Endothelial cell of umbilical vein (primary cell): ENCODE data around the gene MAP4K5. TPM values are rescaled to one million over a fixed set of nuclear protein-coding genes. Genes with fewer than 3 reads are reported as not detected.
A peak's percentile ranks its signal among the peaks of the same experiment; 100 is the strongest.

Experiments used
- BruUV-seq: library from RNA; stranded (reverse); fragments of 400-500 nt; replicated peaks from 2 replicates; lab custom pipeline; 2021; lab: Mats Ljungman, UMichigan
- CTCF ChIA-PET: fragments of 300-600, 350-600 bp; sonication (Branson Sonifier 250); formaldehyde crosslinking; loops from one replicate; lab custom pipeline; 2021; ENCODE audit warnings: antibody characterized with exemption, inconsistent platforms; lab: Charles Lee
- POLR2A ChIA-PET: fragments of 300-600, 350-600 bp; sonication (Branson Sonifier 250); formaldehyde crosslinking; loops from one replicate; lab custom pipeline; 2021; ENCODE audit warnings: antibody characterized with exemption, inconsistent platforms; lab: Charles Lee
- DNase-seq: peaks from one replicate; pipeline ENCODE4 v3.0.0-alpha.2; 2011; ENCODE audit warnings: low read depth, low spot score
- FAIRE-seq: peaks from 2 replicates; lab custom pipeline; 2011; peaks lifted over from hg19 to GRCh38; lab: Jason Lieb, UNC
- H2AFZ ChIP-seq: 2 replicates; pipeline ENCODE4 v1.6.0; 2012; ENCODE audit warnings: low read depth, low read length, control low read depth, inconsistent platforms
- H3K27ac ChIP-seq: 2 replicates; pipeline ENCODE4 v1.5.1; 2011; ENCODE audit warnings: low read depth, mild to moderate bottlenecking, control low read depth, low read length, moderate library complexity; ENCODE audit not compliant: insufficient read depth
- H3K27me3 ChIP-seq, 2 experiments: 2 replicates each; pipeline versions ENCODE4 v1.6.0 to v1.6.1; 2011; ENCODE audit warnings: low read length in 2 of 2, mixed read lengths in 1 of 2; ENCODE audit not compliant: control insufficient read depth in 2 of 2, insufficient read depth in 2 of 2
- H3K36me3 ChIP-seq, 2 experiments: 2 replicates in 1 of 2; 3 replicates in 1 of 2; pipeline ENCODE4 v1.5.1; 2011; ENCODE audit warnings: low read length in 2 of 2, mild to moderate bottlenecking in 1 of 2, moderate library complexity in 1 of 2; ENCODE audit not compliant: control insufficient read depth in 2 of 2, insufficient read depth in 2 of 2; ENCODE audit errors: extremely low read depth in 1 of 2
- H3K4me1 ChIP-seq: 3 replicates; pipeline ENCODE4 v1.5.1; 2011; ENCODE audit warnings: mild to moderate bottlenecking, low read length; ENCODE audit not compliant: control insufficient read depth, insufficient read depth; ENCODE audit errors: extremely low read depth
- H3K4me2 ChIP-seq: 2 replicates; pipeline ENCODE4 v1.6.1; 2011; ENCODE audit warnings: low read length, control low read depth, mixed read lengths; ENCODE audit not compliant: insufficient read depth
- H3K4me3 ChIP-seq, 3 experiments: fragments of 200-600 bp in 1 of 3; sonication (generic), shearing (Covaris generic) in 1 of 3; replicated peaks in 1 of 3; 2 replicates each; pipeline ENCODE4 v1.5.1; 2011 to 2016; ENCODE audit warnings: control low read depth in 3 of 3, low read length in 3 of 3, mild to moderate bottlenecking in 2 of 3, inconsistent platforms in 1 of 3, low read depth in 1 of 3, moderate library complexity in 1 of 3; ENCODE audit not compliant: insufficient read depth in 1 of 3
- H3K79me2 ChIP-seq: 2 replicates; pipeline ENCODE4 v1.6.0; 2012; ENCODE audit warnings: low read length, inconsistent platforms; ENCODE audit not compliant: control insufficient read depth, insufficient read depth
- H3K9ac ChIP-seq: replicated peaks from 2 replicates; pipeline ENCODE3; 2011; ENCODE audit warnings: low read length, control low read depth; ENCODE audit not compliant: insufficient read depth; ENCODE audit errors: extremely low read depth
- H3K9me1 ChIP-seq: replicated peaks from 3 replicates; pipeline ENCODE4 v1.6.0; 2011; ENCODE audit warnings: mild to moderate bottlenecking, low read length; ENCODE audit not compliant: control insufficient read depth, insufficient read depth; ENCODE audit errors: extremely low read depth
- H3K9me3 ChIP-seq: replicated peaks from 2 replicates; pipeline ENCODE4 v1.5.1; 2012; ENCODE audit warnings: low read length, inconsistent platforms; ENCODE audit not compliant: control insufficient read depth, insufficient read depth
- H4K20me1 ChIP-seq: replicated peaks from 2 replicates; pipeline ENCODE3; 2011; ENCODE audit warnings: mild to moderate bottlenecking, low read length; ENCODE audit not compliant: control insufficient read depth, insufficient read depth; ENCODE audit errors: extremely low read depth
- EZH2 ChIP-seq: IDR thresholded peaks from 2 replicates; pipeline ENCODE4 v1.6.1; 2012; ENCODE audit warnings: borderline replicate concordance, low read depth, mild to moderate bottlenecking, moderate library complexity, low read length, inconsistent platforms; ENCODE audit not compliant: severe bottlenecking
- FOS ChIP-seq: IDR thresholded peaks from 2 replicates; pipeline ENCODE4 v1.6.1; 2011; ENCODE audit warnings: mild to moderate bottlenecking, low read length, moderate library complexity, borderline replicate concordance; ENCODE audit not compliant: insufficient read depth
- GATA2 ChIP-seq: IDR thresholded peaks from 2 replicates; pipeline ENCODE4 v1.7.0; 2011; ENCODE audit warnings: low read depth, mild to moderate bottlenecking, moderate library complexity, mixed read lengths, low read length; ENCODE audit not compliant: insufficient read length, insufficient read depth
- JUN ChIP-seq: IDR thresholded peaks from 2 replicates; pipeline ENCODE4 v1.6.1; 2011; ENCODE audit warnings: borderline replicate concordance, low read depth; ENCODE audit not compliant: insufficient read length, insufficient read depth
- POLR2AphosphoS5 ChIP-seq: IDR thresholded peaks from 2 replicates; pipeline ENCODE4 v1.6.1; 2012; ENCODE audit warnings: low read depth, mild to moderate bottlenecking, control low read depth, low read length, moderate library complexity; ENCODE audit not compliant: insufficient read depth
- dilution Hi-C: fragments of 300-500 bp; cut with MboI; formaldehyde crosslinking; loops from one replicate; pipeline ENCODE4 v1.15.0; 2019; ENCODE audit warnings: low sequenced_read_pairs; ENCODE audit not compliant: extremely low pct_ligation_motif_present
- intact Hi-C: fragments of 100-400 bp; cut with micrococcal nuclease; formaldehyde crosslinking; loops from one replicate; pipeline ENCODE4 v1.10.0; 2022
- polyA plus RNA-seq, 4 experiments: library from polyadenylated mRNA; depleted of rRNA in 3 of 4; stranded (reverse) in 3 of 4; unstranded in 1 of 4; fragments of >200 nt; gene quantifications; 2 replicates each; pipeline versions ENCODE4 v1.2.1 to v1.2.3, GENCODE V29; 2011 to 2012; ENCODE audit warnings: missing spikeins in 1 of 4
- total RNA-seq: library from RNA; stranded (reverse); gene quantifications from 2 replicates; pipeline ENCODE4 v1.2.3, GENCODE V29; 2021
- TF ChIP-seq, protein P1 (sequence below), 2 donors: IDR thresholded peaks; 1 replicate in 1 of 2; 2 replicates in 1 of 2; pipeline ENCODE4 v1.5.1; 2011; ENCODE audit warnings: low read length in 2 of 2, mild to moderate bottlenecking in 2 of 2, moderate library complexity in 2 of 2, control low read depth in 1 of 2, inconsistent platforms in 1 of 2, low read depth in 1 of 2; ENCODE audit not compliant: insufficient read depth in 1 of 2; ENCODE audit errors: extremely low read depth in 1 of 2
- TF ChIP-seq, protein P2 (sequence below): IDR thresholded peaks from 2 replicates; pipeline ENCODE4 v1.6.1; 2011; ENCODE audit not compliant: insufficient read depth, insufficient read length

Gene MAP4K5
- total and polyA plus RNA-seq, 2 donors (not counting 3 experiments of a cell fraction or from before 2014, with no cell fraction given), result 17.4 to 73.7 TPM

DNA sequence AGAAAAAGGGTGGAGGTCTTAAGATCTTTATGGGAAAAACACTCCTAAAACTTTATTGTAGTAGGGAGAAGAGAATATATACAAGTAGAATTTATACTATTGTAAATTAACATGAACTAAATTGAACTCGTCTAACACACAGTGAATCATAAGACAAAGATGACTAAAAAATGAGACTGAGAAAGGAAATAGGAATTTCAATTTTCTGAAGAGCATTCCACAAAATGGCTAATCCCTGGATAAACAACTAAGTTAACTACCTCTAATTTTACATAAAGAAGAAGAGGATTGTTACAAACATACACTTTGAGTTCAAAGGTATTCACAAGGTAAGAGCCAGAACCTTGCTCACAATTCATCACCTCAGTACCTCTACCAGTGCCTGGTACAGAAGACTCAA lies 2.0 kb downstream of the MAP4K5 start:
- dilution Hi-C loops (no loop called here), intact Hi-C loops (loop anchor here (2.0 to 5.0 kb wide), 3 partner anchors 88 to 763 kb away; partner anchors contain the start of gene KLHDC2)
- peak overlapping the region; percentile 90 to 98 (median 97) for H3K4me3 ChIP-seq
- H3K4me1 ChIP-seq, result peaks cover 38% of the 10 kb centered on the region
- no peaks in the 10 kb centered on the region for H3K9me3 ChIP-seq
- DNase-seq (peak; percentile 48), FAIRE-seq (no peak)
- ChIA-PET POLR2A (no interaction called here), CTCF (interaction anchor here (0.6 to 1.0 kb wide), 2 partner anchors 209 to 212 kb away, joined by 3 to 4 read pairs; no protein-coding TSS in a partner anchor)
- no peaks in the 10 kb centered on the region for H3K27me3 ChIP-seq
- TF ChIP-seq FOS (no peak), POLR2AphosphoS5 (no peak), EZH2 (no peak), GATA2 (no peak), JUN (no peak)
- TF ChIP-seq, protein P1, sequence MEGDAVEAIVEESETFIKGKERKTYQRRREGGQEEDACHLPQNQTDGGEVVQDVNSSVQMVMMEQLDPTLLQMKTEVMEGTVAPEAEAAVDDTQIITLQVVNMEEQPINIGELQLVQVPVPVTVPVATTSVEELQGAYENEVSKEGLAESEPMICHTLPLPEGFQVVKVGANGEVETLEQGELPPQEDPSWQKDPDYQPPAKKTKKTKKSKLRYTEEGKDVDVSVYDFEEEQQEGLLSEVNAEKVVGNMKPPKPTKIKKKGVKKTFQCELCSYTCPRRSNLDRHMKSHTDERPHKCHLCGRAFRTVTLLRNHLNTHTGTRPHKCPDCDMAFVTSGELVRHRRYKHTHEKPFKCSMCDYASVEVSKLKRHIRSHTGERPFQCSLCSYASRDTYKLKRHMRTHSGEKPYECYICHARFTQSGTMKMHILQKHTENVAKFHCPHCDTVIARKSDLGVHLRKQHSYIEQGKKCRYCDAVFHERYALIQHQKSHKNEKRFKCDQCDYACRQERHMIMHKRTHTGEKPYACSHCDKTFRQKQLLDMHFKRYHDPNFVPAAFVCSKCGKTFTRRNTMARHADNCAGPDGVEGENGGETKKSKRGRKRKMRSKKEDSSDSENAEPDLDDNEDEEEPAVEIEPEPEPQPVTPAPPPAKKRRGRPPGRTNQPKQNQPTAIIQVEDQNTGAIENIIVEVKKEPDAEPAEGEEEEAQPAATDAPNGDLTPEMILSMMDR (IDR thresholded peaks at IDR 0.05; ENCODE audit: extremely low read depth in 1 of 2, insufficient read depth in 1 of 2, low read depth in 1 of 2, low read length in 2 of 2), result no peak
- TF ChIP-seq, protein P2, sequence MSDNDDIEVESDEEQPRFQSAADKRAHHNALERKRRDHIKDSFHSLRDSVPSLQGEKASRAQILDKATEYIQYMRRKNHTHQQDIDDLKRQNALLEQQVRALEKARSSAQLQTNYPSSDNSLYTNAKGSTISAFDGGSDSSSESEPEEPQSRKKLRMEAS, result no peak
- no peak overlapping the region for H2AFZ ChIP-seq
- H3K9me1 ChIP-seq, result no peaks in the 10 kb centered on the region
- peak overlapping the region; percentile 89 for H3K9ac ChIP-seq
- no peaks in the 10 kb centered on the region for H4K20me1 ChIP-seq
- H3K4me2 ChIP-seq, result peak overlapping the region; percentile 98
- H3K27ac ChIP-seq, result peak overlapping the region; percentile 82
- peaks cover 68% of the 10 kb centered on the region for H3K79me2 ChIP-seq
- BruUV-seq, result no TSS peak
- no peaks in the 10 kb centered on the region for H3K36me3 ChIP-seq
